22Rv1 (cell line): ENCODE data around the gene MROH2A.

Experiments used
- ZFX ChIP-seq: fragments of 450-650 bp; IDR thresholded peaks from 2 replicates; pipeline ENCODE4 v1.6.1; 2017; ENCODE audit warnings: antibody characterized with exemption, borderline replicate concordance
- TF ChIP-seq, protein P1 (sequence below): fragments of 450-650 bp; IDR thresholded peaks from 2 replicates; pipeline ENCODE4 v1.5.1; 2017; ENCODE audit warnings: mild to moderate bottlenecking

- TF ChIP-seq, protein P1, sequence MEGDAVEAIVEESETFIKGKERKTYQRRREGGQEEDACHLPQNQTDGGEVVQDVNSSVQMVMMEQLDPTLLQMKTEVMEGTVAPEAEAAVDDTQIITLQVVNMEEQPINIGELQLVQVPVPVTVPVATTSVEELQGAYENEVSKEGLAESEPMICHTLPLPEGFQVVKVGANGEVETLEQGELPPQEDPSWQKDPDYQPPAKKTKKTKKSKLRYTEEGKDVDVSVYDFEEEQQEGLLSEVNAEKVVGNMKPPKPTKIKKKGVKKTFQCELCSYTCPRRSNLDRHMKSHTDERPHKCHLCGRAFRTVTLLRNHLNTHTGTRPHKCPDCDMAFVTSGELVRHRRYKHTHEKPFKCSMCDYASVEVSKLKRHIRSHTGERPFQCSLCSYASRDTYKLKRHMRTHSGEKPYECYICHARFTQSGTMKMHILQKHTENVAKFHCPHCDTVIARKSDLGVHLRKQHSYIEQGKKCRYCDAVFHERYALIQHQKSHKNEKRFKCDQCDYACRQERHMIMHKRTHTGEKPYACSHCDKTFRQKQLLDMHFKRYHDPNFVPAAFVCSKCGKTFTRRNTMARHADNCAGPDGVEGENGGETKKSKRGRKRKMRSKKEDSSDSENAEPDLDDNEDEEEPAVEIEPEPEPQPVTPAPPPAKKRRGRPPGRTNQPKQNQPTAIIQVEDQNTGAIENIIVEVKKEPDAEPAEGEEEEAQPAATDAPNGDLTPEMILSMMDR, result no peak
- no peak for TF ChIP-seq ZFX
These were observed 45.6 kb downstream of the MROH2A start for GRCh38 chr2:233823731-233824121.
